HepG2 (cell line): ENCODE results near the gene VPS13D. TPM values are rescaled to one million over a fixed set of nuclear protein-coding genes. Genes with fewer than 3 reads are reported as not detected.
A peak's percentile ranks its signal among the peaks of the same experiment; 100 is the strongest.

ENCODE experiments used
- ELF3 ChIP-seq: IDR thresholded peaks from 2 replicates; pipeline ENCODE4 v1.6.1; 2016; ENCODE audit warnings: missing genetic modification reagents, missing compliant biosample characterization
- GATAD1 ChIP-seq: IDR thresholded peaks from 2 replicates; pipeline ENCODE4 v1.6.1; 2016; ENCODE audit warnings: missing genetic modification reagents, missing compliant biosample characterization
- HOXA3 ChIP-seq: sonication (generic); formaldehyde crosslinking; IDR thresholded peaks from 2 replicates; pipeline ENCODE4 v1.5.0; 2020; ENCODE audit warnings: missing genetic modification reagents
- ISL2 ChIP-seq: sonication (generic); formaldehyde crosslinking; IDR thresholded peaks from 2 replicates; pipeline ENCODE4 v1.5.0; 2020; ENCODE audit warnings: missing genetic modification reagents
- KAT8 ChIP-seq: IDR thresholded peaks from 2 replicates; pipeline ENCODE4 v1.6.1; 2016; ENCODE audit warnings: missing genetic modification reagents, missing compliant biosample characterization
- LBX2 ChIP-seq: sonication (generic); formaldehyde crosslinking; IDR thresholded peaks from 2 replicates; pipeline ENCODE4 v1.5.0; 2020; ENCODE audit warnings: missing genetic modification reagents, mild to moderate bottlenecking, borderline replicate concordance
- MTF2 ChIP-seq: sonication (generic); formaldehyde crosslinking; IDR thresholded peaks from 2 replicates; pipeline ENCODE4 v1.5.0; 2020; ENCODE audit warnings: missing genetic modification reagents, borderline replicate concordance
- NR2C2 ChIP-seq: sonication (generic); formaldehyde crosslinking; IDR thresholded peaks from 2 replicates; pipeline ENCODE4 v1.4.0; 2020; ENCODE audit warnings: missing genetic modification reagents, mild to moderate bottlenecking, moderate library complexity, borderline replicate concordance
- NR2F1 ChIP-seq, 2 experiments: fragments of 450-650 bp in 1 of 2; formaldehyde crosslinking in 1 of 2; IDR thresholded peaks; 2 replicates each; pipeline versions ENCODE4 v1.5.0 to v1.6.1; 2016 to 2020; ENCODE audit warnings: mild to moderate bottlenecking in 1 of 2, missing compliant biosample characterization in 1 of 2, missing genetic modification reagents in 1 of 2, moderate library complexity in 1 of 2
- RFX3 ChIP-seq: IDR thresholded peaks from 2 replicates; pipeline ENCODE4 v1.6.1; 2016; ENCODE audit warnings: missing biosample characterization, missing genetic modification reagents
- RXRA ChIP-seq: sonication (generic); formaldehyde crosslinking; IDR thresholded peaks from 2 replicates; pipeline ENCODE4 v1.5.1; 2020; ENCODE audit warnings: missing genetic modification reagents
- RXRB ChIP-seq: IDR thresholded peaks from 2 replicates; pipeline ENCODE4 v1.6.1; 2016; ENCODE audit warnings: borderline replicate concordance, missing genetic modification reagents, missing compliant biosample characterization
- SOX6 ChIP-seq, 2 experiments: fragments of 450-650 bp in 1 of 2; sonication (generic) in 1 of 2; formaldehyde crosslinking in 1 of 2; IDR thresholded peaks; 2 replicates each; pipeline versions ENCODE4 v1.4.0 to v1.6.1; 2017 to 2020; ENCODE audit warnings: antibody characterized with exemption in 1 of 2, mild to moderate bottlenecking in 1 of 2, missing genetic modification reagents in 1 of 2
- TFAP4 ChIP-seq: sonication (generic); IDR thresholded peaks from 2 replicates; pipeline ENCODE4 v1.6.1; 2016; ENCODE audit warnings: low read depth, borderline replicate concordance
- THAP11 ChIP-seq: IDR thresholded peaks from 2 replicates; pipeline ENCODE4 v1.6.1; 2016; ENCODE audit warnings: missing biosample characterization, missing genetic modification reagents
- ZBED4 ChIP-seq: sonication (generic); formaldehyde crosslinking; IDR thresholded peaks from 2 replicates; pipeline ENCODE4 v1.4.0; 2020; ENCODE audit warnings: missing genetic modification reagents, borderline replicate concordance
- ZBTB7B ChIP-seq: sonication (generic); formaldehyde crosslinking; IDR thresholded peaks from 2 replicates; pipeline ENCODE4 v1.4.0; 2020; ENCODE audit warnings: missing genetic modification reagents
- ZKSCAN8 ChIP-seq: IDR thresholded peaks from 2 replicates; pipeline ENCODE4 v1.6.1; 2016; ENCODE audit warnings: borderline replicate concordance, missing genetic modification reagents, missing compliant biosample characterization
- ZNF3 ChIP-seq: IDR thresholded peaks from 2 replicates; pipeline ENCODE4 v1.7.0; 2017; ENCODE audit warnings: inconsistent platforms
- ZNF552 ChIP-seq: sonication (generic); formaldehyde crosslinking; IDR thresholded peaks from 2 replicates; pipeline ENCODE4 v1.9.0; 2022; ENCODE audit warnings: missing genetic modification reagents, mild to moderate bottlenecking, borderline replicate concordance
- ZNF639 ChIP-seq: conservative IDR thresholded peaks from 2 replicates; pipeline ENCODE4 v1.6.1; 2018; ENCODE audit warnings: missing genetic modification reagents
- ZNF720 ChIP-seq: sonication (generic); formaldehyde crosslinking; IDR thresholded peaks from 2 replicates; pipeline ENCODE4 v1.4.0; 2020; ENCODE audit warnings: missing genetic modification reagents
- polyA plus RNA-seq, 8 experiments: library from polyadenylated mRNA; depleted of rRNA in 3 of 8; stranded (reverse) in 7 of 8; unstranded in 1 of 8; fragments of >200 nt; fragmentation: Illumina TruSeq in 4 of 8; extraction: Trizol in 4 of 8; gene quantifications; 2 replicates each; pipeline versions ENCODE4 v1.2.1 to v1.2.3, GENCODE V29; 2011 to 2016; ENCODE audit warnings: low read depth in 4 of 8, missing spikeins in 1 of 8, mixed read lengths in 1 of 8; ENCODE audit not compliant: insufficient read depth in 1 of 8
- total RNA-seq, 5 experiments: library from RNA; depleted of rRNA; stranded (reverse); fragments of >200 nt; fragmentation: Illumina TruSeq; extraction: Trizol; gene quantifications; 2 replicates each; pipeline ENCODE4 v1.2.3, GENCODE V29; 2016; ENCODE audit warnings: low read depth in 1 of 5

Gene VPS13D
- total and polyA plus RNA-seq, 2 of the 13 experiments (the other 11 are each of a cell fraction or from before 2014, with no cell fraction given), result 8.6 to 13.9 TPM

DNA sequence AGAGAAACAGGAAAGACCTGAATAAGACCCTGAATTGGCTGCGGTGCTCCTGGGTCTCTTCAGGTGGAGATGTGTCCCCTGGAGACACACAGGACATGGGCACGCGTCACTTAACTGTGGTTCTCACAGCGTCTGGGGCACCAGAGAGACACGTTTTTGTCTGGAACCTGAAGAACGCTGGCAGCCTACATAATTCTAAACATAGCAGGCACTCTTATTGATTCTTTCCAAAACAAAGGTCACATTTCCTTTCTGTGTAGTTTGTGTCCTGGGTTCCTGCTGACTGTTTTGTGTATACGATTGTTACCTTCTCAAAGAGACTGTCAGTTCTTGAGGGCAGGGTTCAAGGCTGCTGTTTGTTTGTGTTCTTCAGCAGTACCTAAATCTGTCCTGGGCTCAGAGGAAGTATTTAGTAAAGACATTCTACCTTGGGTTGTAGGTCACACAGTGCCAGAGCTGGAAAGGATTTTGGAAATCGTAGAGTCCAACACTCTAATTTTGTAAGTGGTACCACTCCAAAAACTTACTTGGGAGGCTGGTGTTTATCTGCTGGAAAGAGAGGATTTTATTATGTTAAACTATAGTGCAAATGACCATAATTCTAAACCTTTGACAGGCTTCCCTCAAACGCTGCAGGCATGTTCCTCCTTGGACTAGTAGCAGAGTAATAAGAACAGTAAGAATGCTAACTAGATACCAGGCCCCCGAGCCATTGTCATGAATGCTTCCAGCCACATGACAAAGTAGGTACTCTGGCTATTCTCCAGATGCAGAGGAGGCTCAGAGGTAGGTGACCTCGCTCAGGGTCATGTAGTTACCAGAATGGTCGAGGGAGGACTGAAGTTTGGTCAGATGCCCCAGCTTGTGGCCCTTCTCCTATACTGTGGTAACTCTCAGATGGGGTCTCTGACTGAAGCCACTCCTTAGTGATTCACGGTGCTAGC is 223.8 kb downstream of the VPS13D start (continued):
- no peak for TF ChIP-seq ZNF639 (CRISPR knock-in tag)
- peak; percentile 57; the same call in 1 of the 2 replicates for TF ChIP-seq TFAP4
- no peak for TF ChIP-seq RFX3 (CRISPR knock-in tag)
- TF ChIP-seq ZNF3 (CRISPR knock-in tag), result no peak
- no peak for TF ChIP-seq ZNF552 (CRISPR knock-in tag)
- TF ChIP-seq RXRA (CRISPR knock-in tag), result peak; percentile 73; the same call in 1 of the 2 replicates
- peak; percentile 84 for TF ChIP-seq ISL2
- TF ChIP-seq ZBED4 (CRISPR knock-in tag), result peak; percentile 47; the same call in 1 of the 2 replicates
- TF ChIP-seq GATAD1 (CRISPR knock-in tag), result peak; percentile 66
- TF ChIP-seq SOX6 (IDR thresholded peaks at IDR 0.05), result no peak
- TF ChIP-seq SOX6 (CRISPR knock-in tag; IDR thresholded peaks at IDR 0.05), result peak; percentile 99
- peak; percentile 72 for TF ChIP-seq THAP11 (CRISPR knock-in tag)
- peak; percentile 77; the same call in 1 of the 2 replicates for TF ChIP-seq NR2C2 (CRISPR knock-in tag)
- peak; percentile 63 for TF ChIP-seq KAT8
- peak; percentile 83 to 90 for TF ChIP-seq NR2F1 (CRISPR knock-in tag; IDR thresholded peaks at IDR 0.05)
- peak; percentile 86; the same call in 1 of the 2 replicates for TF ChIP-seq ELF3 (CRISPR knock-in tag)
- TF ChIP-seq ZKSCAN8 (CRISPR knock-in tag), result peak; percentile 76
- TF ChIP-seq ZNF720 (CRISPR knock-in tag), result no peak
- no peak for TF ChIP-seq MTF2 (CRISPR knock-in tag)
- TF ChIP-seq ZBTB7B (CRISPR knock-in tag), result peak; percentile 30; the same call in 1 of the 2 replicates
- TF ChIP-seq LBX2 (CRISPR knock-in tag), result no peak
- TF ChIP-seq HOXA3 (CRISPR knock-in tag), result peak; percentile 44; the same call in 1 of the 2 replicates
- TF ChIP-seq RXRB (CRISPR knock-in tag), result peak; percentile 97
